Activated T-cell treated with anti-CD3 and anti-CD28 coated beads for 24 hours (primary cell): ENCODE measurements around the gene IFI30.

ENCODE experiments used
- DNase-seq: peaks from one replicate; pipeline ENCODE4 v3.0.0-alpha.2; 2020; ENCODE audit warnings: low read depth

IFI30 gene

DNA sequence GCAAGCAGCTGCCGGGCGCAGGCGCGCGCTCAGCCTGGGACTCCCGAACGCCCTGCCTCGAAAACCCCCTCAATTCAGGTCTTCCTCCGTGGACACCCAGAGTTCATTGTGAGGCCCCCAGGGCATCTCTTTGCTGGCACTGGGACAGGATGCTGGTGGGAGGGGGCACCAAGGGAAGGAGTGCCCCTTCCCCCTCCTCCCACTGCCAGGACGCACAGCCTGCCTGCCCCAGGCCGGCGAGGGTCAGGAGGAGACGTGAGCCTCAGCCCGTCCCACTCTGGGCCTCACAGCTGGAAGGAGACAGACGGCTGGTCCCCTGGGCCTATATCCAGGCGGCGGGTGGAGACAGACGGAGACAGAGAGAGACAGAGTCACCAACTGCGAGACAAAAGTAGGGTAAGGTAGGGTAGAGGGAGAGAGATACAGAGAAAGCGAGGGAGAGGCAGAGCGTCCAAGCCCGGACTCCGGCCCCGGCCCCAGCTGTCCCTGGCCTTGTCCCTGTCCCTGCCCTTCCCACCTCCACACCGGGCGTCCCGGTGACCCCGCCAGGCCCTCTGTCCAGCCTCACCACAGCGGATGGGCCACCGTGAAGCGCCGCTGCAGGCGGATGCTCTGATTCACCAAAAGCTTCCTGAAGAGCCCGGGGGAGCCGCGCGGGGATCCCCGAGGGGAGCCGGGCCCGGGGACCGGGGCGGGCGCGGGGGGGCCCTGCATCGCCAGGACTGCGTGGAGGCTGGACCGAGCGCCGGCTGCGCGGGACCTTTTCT, 52.3 kb downstream of the IFI30 start, which contains the start of gene PDE4C:
PDE4C (minus strand) TSS at position 737 of the 767 bp plus-strand sequence; CDS start at position 714, 23 bp downstream.
- no peak for DNase-seq

DNA sequence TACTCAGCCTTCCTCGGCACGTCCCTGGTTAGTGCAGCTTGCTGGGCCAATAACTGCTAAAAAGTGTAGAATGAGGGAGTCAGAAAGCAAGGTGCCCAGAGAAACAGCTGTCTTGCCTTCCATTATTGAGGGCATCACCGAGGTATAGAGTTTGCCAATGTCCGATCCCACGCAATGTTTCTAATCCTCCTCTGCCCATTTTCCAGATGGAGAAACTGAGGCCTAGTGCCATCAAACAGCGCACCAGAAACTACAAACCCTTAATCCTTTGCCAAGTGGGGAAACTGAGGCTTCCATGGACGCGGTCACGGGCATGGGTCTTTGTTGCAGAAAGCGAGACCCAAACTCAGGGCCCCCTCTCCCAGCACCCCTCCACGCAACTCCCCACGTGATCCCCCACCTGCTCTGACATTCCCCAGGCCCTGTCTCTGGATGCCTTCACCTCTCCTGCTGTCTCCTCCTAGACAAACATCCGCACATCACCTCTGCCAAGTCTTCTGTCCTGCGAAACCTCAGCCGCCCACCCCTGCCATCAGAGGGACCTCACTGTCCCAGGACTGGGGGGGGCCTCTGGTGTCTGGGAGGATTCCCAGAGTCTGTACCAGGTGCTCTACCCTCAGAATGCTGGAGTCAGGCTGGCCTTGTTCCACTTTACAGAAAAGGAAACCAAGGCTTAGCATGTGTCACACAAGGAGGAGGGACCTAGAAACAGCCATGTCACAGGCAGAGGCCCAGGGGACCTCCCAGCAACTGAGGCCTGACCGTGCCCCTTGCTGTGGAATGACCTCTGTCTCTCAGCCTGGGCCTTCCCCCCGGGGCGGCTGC, 53.6 kb downstream of the IFI30 start:
- DNase-seq, result no peak
